Activated naive CD4-positive, alpha-beta T cell treated with anti-CD3 and anti-CD28 coated beads for 36 hours (primary cell): ENCODE results near the gene PLXNC1. TPM values are rescaled to one million over a fixed set of nuclear protein-coding genes. Genes with fewer than 3 reads are reported as not detected.
A peak's percentile ranks its signal among the peaks of the same experiment; 100 is the strongest.

Experiments
- CTCF ChIA-PET: fragments of 350-600 bp; sonication (Branson Sonifier 250); formaldehyde crosslinking; loops from one replicate; lab custom pipeline; 2021; ENCODE audit warnings: antibody characterized with exemption; lab: Charles Lee
- DNase-seq: peaks from one replicate; pipeline ENCODE4 v3.0.0-alpha.2; 2020
- H3K27ac Mint-ChIP-seq: one replicate; pipeline ENCODE4 v1.8.0; 2021; ENCODE audit warnings: mild to moderate bottlenecking, mixed read lengths
- H3K27me3 Mint-ChIP-seq: one replicate; pipeline ENCODE4 v1.8.0; 2021; ENCODE audit warnings: low read depth, mixed read lengths
- H3K36me3 Mint-ChIP-seq: one replicate; pipeline ENCODE4 v1.8.0; 2021; ENCODE audit warnings: low read depth, mixed read lengths
- H3K4me1 Mint-ChIP-seq: one replicate; pipeline ENCODE4 v1.8.0; 2021; ENCODE audit warnings: low read depth, mixed read lengths
- H3K4me3 Mint-ChIP-seq: one replicate; pipeline ENCODE4 v1.8.0; 2021; ENCODE audit warnings: mild to moderate bottlenecking, moderate library complexity, mixed read lengths
- H3K9me3 Mint-ChIP-seq: one replicate; pipeline ENCODE4 v1.8.0; 2021; ENCODE audit warnings: mixed read lengths
- intact Hi-C: fragments of 100-400 bp; cut with micrococcal nuclease; formaldehyde crosslinking; loops from one replicate; pipeline ENCODE4 v1.15.1; 2023
- total RNA-seq, 2 experiments: library from RNA; stranded (reverse); gene quantifications; one replicate each; pipeline ENCODE4 v1.2.3, GENCODE V29; 2021

Gene PLXNC1
- total RNA-seq, 2 experiments from 2014 or later = 3.6 to 4.0 TPM

DNA sequence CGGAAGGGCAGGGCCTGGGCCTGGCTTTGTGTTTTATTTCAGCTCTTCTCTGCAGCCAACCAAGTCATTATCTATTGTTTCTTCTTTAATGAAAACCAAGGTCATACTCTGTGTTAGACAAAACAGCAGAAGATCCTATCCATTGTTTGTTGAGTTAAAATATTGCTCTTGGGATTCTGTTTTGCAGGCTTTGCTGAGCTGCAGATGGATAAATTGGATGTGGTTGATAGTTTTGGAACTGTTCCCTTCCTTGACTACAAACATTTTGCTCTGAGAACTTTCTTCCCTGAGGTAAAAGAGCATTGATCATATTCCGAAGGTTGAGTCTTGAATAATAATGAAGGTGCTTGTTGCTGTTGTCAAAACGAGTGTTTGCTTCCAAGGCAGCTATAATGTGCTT lies 106.6 kb downstream of the PLXNC1 start:
- intact Hi-C loops = no loop called here
- peaks cover 8% of the 10 kb centered on the region for H3K36me3 Mint-ChIP-seq

DNA sequence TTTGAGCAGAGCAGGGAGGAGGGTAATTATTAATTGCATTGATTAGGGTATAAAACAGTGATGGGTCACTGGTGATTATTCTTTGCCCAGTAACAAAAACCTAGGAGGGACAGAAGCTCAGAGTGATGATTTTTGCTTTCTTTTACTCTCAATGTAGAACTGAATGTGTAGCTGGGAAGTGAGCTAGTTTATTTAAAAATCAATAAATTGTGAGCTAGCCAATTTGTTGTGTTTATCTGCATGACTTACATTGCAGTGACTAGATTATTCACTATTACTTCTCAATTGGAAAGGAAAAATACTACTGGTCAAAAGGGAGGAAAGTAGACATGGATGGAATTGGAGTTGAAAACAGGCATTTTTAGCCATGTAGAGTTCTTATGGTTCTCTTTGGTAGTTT lies 107.1 kb downstream of the PLXNC1 start:
- Mint-ChIP-seq H3K27me3 (no peaks in the 10 kb centered on the region), H3K4me3 (no peak overlapping the region)
- CTCF ChIA-PET = interaction anchor here (0.6 to 1.1 kb wide), 2 partner anchors 13 to 1148 kb away, joined by 3 to 7 read pairs; no protein-coding TSS in a partner anchor

More for the DNA sequence above, 106.6 kb downstream of the PLXNC1 start:
- H3K27me3 Mint-ChIP-seq = no peaks in the 10 kb centered on the region
- DNase-seq = no peak
- CTCF ChIA-PET = interaction anchor here (1.1 kb wide), 1 partner anchor 12 kb away, joined by 3 read pairs; no protein-coding TSS in a partner anchor
- H3K4me3 Mint-ChIP-seq = no peak overlapping the region
- peaks cover 4% of the 10 kb centered on the region for H3K4me1 Mint-ChIP-seq
- no peaks in the 10 kb centered on the region for H3K9me3 Mint-ChIP-seq
- H3K27ac Mint-ChIP-seq = no peak overlapping the region

DNA sequence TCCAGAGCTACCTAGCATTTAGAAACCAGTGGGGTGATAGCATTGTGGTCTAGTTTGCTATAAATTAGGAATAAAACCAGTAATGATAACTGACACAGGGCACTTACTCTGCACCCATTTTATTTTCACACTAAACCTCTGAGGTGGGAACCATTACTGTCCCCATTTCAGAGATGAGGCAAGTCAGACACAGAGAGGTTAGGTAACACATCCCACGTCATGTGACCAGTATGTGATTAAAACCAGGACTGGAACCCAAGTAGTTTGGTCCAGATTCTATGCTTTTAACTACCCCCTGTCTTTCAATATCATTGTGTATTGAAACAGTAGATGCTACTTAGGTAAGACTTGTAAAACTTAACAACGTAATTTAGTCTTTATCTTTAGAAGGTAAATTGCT lies 110.2 kb downstream of the PLXNC1 start:
- Mint-ChIP-seq H3K9me3 (no peaks in the 10 kb centered on the region), H3K4me1 (peaks cover 21% of the 10 kb centered on the region), H3K27ac (no peak overlapping the region), H3K36me3 (peaks cover 8% of the 10 kb centered on the region), H3K4me3 (no peak overlapping the region), H3K27me3 (no peaks in the 10 kb centered on the region)
- CTCF ChIA-PET = interaction anchor here (0.8 kb wide), 1 partner anchor 12 kb away, joined by 3 read pairs; no protein-coding TSS in a partner anchor
- intact Hi-C loops = no loop called here
- no peak for DNase-seq

More for the DNA sequence above, 107.1 kb downstream of the PLXNC1 start:
- DNase-seq = no peak
- Mint-ChIP-seq H3K36me3 (peaks cover 8% of the 10 kb centered on the region), H3K27ac (no peak overlapping the region), H3K4me1 (peaks cover 4% of the 10 kb centered on the region), H3K9me3 (no peaks in the 10 kb centered on the region)
- intact Hi-C loops = no loop called here

DNA sequence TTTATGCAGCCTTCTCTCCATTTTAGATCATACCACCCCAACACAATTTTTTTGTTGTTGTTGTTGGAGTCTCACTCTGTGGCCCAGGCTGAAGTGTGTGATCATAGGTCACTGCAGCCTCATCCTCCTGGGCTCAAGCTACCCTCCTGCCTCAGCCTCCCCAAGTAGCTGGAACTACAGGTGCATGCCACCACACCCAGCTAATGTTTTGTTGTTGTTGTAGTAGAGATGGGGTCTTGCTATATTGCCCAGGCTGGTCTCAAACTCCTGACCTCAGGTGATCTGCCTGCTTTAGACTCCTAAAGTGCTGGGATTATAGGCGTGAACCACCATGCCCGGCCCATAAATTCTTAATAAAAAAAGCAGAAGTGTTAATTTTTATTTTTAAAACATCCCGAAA lies 111.6 kb downstream of the PLXNC1 start:
- Mint-ChIP-seq H3K9me3 (no peaks in the 10 kb centered on the region), H3K27ac (no peak overlapping the region), H3K4me1 (peaks cover 24% of the 10 kb centered on the region), H3K27me3 (no peaks in the 10 kb centered on the region), H3K4me3 (no peak overlapping the region), H3K36me3 (peaks cover 6% of the 10 kb centered on the region)
- DNase-seq = no peak
- CTCF ChIA-PET = interaction anchor here (0.6 kb wide), 1 partner anchor 153 kb away, joined by 3 read pairs; no protein-coding TSS in a partner anchor
- intact Hi-C loops = loop anchor here (5.0 to 10.0 kb wide), 5 partner anchors 475 to 1212 kb away; partner anchors contain the start of genes CRADD, FGD6, METAP2 and NDUFA12

DNA sequence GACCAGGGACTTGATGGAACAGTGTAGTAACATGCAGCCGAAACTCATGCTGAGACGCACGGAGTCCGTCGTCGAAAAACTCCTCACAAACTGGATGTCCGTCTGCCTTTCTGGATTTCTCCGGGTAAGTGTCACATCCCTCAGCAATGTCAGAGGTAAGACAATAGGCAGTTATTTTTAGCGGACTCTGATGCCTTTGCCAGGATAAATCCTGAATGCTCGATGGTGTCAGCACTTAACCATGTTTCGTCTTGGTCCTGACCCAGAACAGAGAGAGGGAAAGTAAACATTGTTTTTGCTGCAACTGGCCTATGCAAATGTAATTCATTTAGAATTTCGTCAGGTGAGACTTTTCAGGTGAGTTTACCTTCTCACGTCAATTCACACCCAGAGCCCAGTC lies 112.3 kb downstream of the PLXNC1 start:
- intact Hi-C loops = loop anchor here (5.0 to 10.0 kb wide), 5 partner anchors 476 to 1212 kb away; partner anchors contain the start of genes CRADD, FGD6, METAP2 and NDUFA12
- peaks cover 24% of the 10 kb centered on the region for H3K4me1 Mint-ChIP-seq
- no peak overlapping the region for H3K27ac Mint-ChIP-seq
- CTCF ChIA-PET = interaction anchor here (0.6 kb wide), 1 partner anchor 30 kb away, joined by 3 read pairs; no protein-coding TSS in a partner anchor
- no peaks in the 10 kb centered on the region for H3K9me3 Mint-ChIP-seq
- no peak for DNase-seq
- H3K27me3 Mint-ChIP-seq = no peaks in the 10 kb centered on the region
- H3K4me3 Mint-ChIP-seq = no peak overlapping the region
- H3K36me3 Mint-ChIP-seq = peaks cover 3% of the 10 kb centered on the region

DNA sequence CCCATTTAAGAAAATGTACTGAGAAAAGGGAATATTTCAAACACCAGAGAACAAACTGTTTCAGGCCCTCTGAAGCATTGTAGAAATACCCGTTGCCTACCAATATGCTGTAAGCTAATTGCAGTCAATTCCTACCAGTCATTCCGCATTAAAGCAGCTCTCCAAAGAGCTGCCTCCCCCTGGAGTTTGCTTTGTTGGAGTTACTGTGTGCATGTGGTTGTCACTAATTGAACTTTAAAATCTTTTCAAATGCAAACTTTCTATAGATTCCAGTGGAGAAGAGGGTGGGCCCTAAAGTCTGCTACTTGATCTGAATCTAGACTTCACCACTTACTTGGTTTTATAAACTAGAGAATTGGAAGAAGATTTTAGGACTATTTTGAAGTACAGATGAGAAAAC lies 112.7 kb downstream of the PLXNC1 start:
- Mint-ChIP-seq H3K27ac (no peak overlapping the region), H3K9me3 (no peaks in the 10 kb centered on the region), H3K27me3 (no peaks in the 10 kb centered on the region), H3K4me1 (peaks cover 24% of the 10 kb centered on the region), H3K4me3 (no peak overlapping the region), H3K36me3 (peaks cover 4% of the 10 kb centered on the region)
- no peak for DNase-seq
- intact Hi-C loops = loop anchor here (5.0 to 10.0 kb wide), 5 partner anchors 476 to 1211 kb away; partner anchors contain the start of genes CRADD, FGD6, METAP2 and NDUFA12
- CTCF ChIA-PET = no interaction called here

DNA sequence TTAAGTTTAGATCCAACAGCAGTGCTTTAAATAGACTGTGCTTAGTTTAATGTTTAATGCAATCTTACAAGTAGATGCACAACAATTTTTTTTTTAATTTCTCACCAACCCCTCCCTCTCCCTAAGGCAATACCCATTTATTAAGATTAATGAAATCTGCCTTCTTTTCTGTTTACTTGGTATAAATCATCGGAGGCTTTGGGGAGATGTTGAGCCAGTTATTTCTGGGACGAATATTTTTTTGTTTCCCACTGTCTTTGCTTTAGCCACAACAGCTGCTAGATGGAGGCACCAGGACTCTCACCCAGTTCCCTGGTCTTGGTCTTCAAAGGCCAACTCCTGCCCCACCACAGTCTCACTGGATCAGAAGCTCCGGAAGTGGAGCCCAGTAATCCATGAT lies 113.4 kb downstream of the PLXNC1 start:
- Mint-ChIP-seq H3K4me1 (peaks cover 25% of the 10 kb centered on the region), H3K27ac (peak overlapping the region; percentile 96), H3K9me3 (no peaks in the 10 kb centered on the region), H3K36me3 (peaks cover 5% of the 10 kb centered on the region), H3K27me3 (no peaks in the 10 kb centered on the region), H3K4me3 (peak overlapping the region; percentile 89)
- CTCF ChIA-PET = interaction anchor here (1.4 kb wide), 1 partner anchor 127 kb away, joined by 3 read pairs; no protein-coding TSS in a partner anchor
- intact Hi-C loops = loop anchor here (1.0 to 10.0 kb wide), 7 partner anchors 53 to 1211 kb away; partner anchors contain the start of genes CRADD, FGD6, METAP2 and NDUFA12
- DNase-seq = no peak

DNA sequence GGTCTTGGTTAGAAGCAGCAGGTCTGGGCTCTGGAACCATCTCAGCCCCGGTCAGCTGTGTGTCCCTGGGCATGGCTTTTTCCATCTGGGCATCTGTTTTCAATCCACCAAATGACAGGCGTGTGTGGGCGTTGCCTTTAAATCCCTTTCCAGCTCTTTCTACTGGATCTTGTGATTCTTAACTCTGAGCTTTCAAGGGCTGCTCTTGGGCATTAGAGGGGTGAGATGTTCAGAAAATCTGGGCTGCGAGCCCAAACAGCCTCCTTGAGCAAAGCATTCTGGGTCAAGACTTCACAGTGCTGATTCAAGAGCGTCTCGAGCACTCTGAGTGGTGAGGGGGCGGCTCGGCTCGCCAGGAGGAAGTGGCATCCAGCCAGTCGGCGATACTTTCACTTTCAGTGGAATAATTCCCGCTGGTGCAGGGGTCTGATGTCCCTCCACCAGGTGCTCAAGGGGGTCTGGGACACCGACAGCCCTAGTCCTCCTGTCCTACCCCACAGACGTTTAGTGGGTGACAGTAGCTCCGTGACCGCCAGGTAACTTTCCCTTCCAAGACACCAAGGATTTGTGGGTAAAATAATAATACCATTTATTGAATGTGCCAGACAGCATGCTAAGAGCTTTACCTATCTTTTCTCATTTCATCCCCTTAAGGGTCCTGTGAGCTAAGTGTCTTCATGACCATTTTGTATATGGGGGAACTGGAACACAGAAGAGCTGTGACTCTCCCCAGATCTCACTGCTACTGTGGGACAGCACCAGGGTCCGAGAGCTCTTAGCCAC lies 114.0 kb downstream of the PLXNC1 start:
- no peaks in the 10 kb centered on the region for H3K27me3 Mint-ChIP-seq
- H3K27ac Mint-ChIP-seq = peak overlapping the region; percentile 96
- no peaks in the 10 kb centered on the region for H3K9me3 Mint-ChIP-seq
- intact Hi-C loops = loop anchor here (1.0 to 10.0 kb wide), 7 partner anchors 54 to 1210 kb away; partner anchors contain the start of genes CRADD, FGD6, METAP2 and NDUFA12
- peak; percentile 83 for DNase-seq
- CTCF ChIA-PET = interaction anchor here (0.9 to 1.8 kb wide), 5 partner anchors 52 to 235 kb away, joined by 3 to 6 read pairs (median 3); no protein-coding TSS in a partner anchor
- H3K36me3 Mint-ChIP-seq = peaks cover 5% of the 10 kb centered on the region
- peaks cover 31% of the 10 kb centered on the region for H3K4me1 Mint-ChIP-seq
- peak overlapping the region; percentile 89 for H3K4me3 Mint-ChIP-seq

DNA sequence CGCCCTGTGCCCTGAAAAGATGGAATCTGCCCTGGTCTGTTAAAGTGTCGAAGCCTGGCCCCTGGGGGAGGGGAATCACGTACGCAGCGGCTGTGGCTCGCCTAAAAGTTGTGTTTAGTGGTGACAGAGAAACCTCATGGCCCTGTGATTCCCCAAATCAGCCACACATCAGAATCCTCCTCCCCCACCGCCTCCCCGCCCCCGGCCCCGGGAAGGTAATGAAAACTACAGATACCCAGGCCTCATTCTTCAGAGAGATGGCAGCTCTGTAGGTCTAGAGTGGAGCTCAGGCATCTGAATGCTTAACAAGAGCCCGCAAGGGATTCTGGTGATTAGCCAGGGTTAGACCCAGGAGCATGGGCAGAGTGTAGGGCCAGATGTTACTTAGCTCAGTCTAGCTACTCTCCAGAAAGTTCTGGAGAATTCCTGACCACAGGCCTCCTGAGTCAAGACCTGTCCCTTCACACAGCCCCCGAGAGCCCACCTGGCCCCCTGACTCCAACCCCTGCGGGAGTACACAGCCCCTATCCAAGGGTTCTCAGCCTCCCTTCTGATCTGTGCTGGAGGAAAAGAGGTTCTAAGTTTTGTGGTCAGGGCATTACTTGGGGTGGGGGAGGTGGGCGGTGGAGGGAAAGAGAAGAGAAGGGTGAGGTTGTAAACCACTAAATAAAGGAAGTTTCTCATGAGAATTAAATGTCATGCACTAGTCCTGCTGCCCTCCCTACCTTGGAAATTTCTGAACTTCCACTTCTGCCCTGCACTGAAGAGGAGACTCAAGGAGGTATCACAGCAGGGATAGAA lies 114.8 kb downstream of the PLXNC1 start:
- no peaks in the 10 kb centered on the region for H3K27me3 Mint-ChIP-seq
- H3K36me3 Mint-ChIP-seq = peaks cover 5% of the 10 kb centered on the region
- peaks cover 39% of the 10 kb centered on the region for H3K4me1 Mint-ChIP-seq
- no peaks in the 10 kb centered on the region for H3K9me3 Mint-ChIP-seq
- CTCF ChIA-PET = interaction anchor here (0.9 to 1.8 kb wide), 5 partner anchors 52 to 235 kb away, joined by 3 to 6 read pairs (median 3); no protein-coding TSS in a partner anchor
- H3K4me3 Mint-ChIP-seq = peak overlapping the region; percentile 89
- intact Hi-C loops = loop anchor here (5.0 to 10.0 kb wide), 5 partner anchors 478 to 1209 kb away; partner anchors contain the start of genes CRADD, FGD6, METAP2 and NDUFA12
- H3K27ac Mint-ChIP-seq = peak overlapping the region; percentile 96
- peak; percentile 79 for DNase-seq

DNA sequence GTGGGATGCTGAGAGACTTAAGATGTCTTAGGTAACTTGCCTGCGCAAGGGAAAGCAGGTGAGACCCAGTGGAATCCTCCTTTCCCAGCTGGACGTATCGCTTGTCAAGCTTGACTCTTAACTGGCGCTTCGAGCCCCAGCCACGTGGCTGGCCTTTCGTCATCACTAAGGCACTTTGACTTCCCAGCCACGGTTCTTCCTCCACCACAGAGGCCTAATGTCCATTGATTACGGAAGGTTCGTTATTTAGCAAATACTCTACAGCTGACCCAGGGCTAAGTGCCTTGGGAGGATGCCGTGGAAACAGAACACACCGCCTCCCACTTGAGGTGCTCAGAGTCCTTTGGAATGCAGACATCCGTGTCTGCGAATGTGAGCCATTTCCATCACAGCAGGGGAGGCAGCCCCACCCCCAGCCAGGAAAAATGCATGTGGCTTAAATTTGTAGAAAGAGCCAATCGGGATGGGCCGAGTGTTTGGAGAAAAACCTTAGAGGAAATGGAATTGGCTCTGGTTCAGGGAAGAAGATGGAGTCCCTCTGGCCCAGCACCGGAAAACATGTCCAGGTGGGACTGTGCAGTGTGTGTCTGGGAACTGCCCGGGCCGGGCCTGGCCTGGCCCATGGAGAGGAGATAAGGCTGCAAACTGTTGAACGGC lies 115.7 kb downstream of the PLXNC1 start:
- H3K9me3 Mint-ChIP-seq = no peaks in the 10 kb centered on the region
- no peak for DNase-seq
- H3K27me3 Mint-ChIP-seq = no peaks in the 10 kb centered on the region
- H3K36me3 Mint-ChIP-seq = peaks cover 6% of the 10 kb centered on the region
- H3K4me1 Mint-ChIP-seq = peaks cover 43% of the 10 kb centered on the region
- intact Hi-C loops = loop anchor here (5.0 to 10.0 kb wide), 5 partner anchors 479 to 1208 kb away; partner anchors contain the start of genes CRADD, FGD6, METAP2 and NDUFA12
- peak overlapping the region; percentile 20 for H3K27ac Mint-ChIP-seq
- H3K4me3 Mint-ChIP-seq = no peak overlapping the region
- CTCF ChIA-PET = interaction anchor here (0.9 to 1.8 kb wide), 2 partner anchors 118 to 163 kb away, joined by 3 to 6 read pairs; no protein-coding TSS in a partner anchor
